H1 (cell line): ENCODE results near the gene FAM171A1. TPM values are rescaled to one million over a fixed set of nuclear protein-coding genes. Genes with fewer than 3 reads are reported as not detected.

ENCODE experiments used
- CBX8 ChIP-seq: fragments of 300-800, 300-1000 bp; sonication (generic); IDR thresholded peaks from 2 replicates; pipeline ENCODE4 v1.7.1; 2016; ENCODE audit warnings: low read depth, low read length, borderline replicate concordance
- polyA plus RNA-seq, 7 experiments: library from polyadenylated mRNA; depleted of rRNA in 3 of 7; stranded (reverse) in 5 of 7; unstranded in 2 of 7; fragments of >200 nt in 5 of 7; fragments of 200-250 nt in 2 of 7; gene quantifications; 1 replicate in 5 of 7; 2 replicates in 1 of 7; 4 replicates in 1 of 7; pipeline versions ENCODE4 v1.2.1 to v1.2.3, GENCODE V29; 2011 to 2013; ENCODE audit warnings: missing spikeins in 2 of 7, mixed read lengths in 2 of 7
- total RNA-seq: library from RNA; stranded (reverse); fragmentation: NEBNext Ultra II Directional; extraction: Animal tissue kit (Norgen Biotek cat#: 25700); gene quantifications from 2 replicates; pipeline ENCODE4 v1.2.1, GENCODE V29; 2021

FAM171A1 gene
- total and polyA plus RNA-seq, 2 of the 8 experiments (the other 6 are each of a cell fraction or from before 2014, with no cell fraction given) = 26.6 to 42.1 TPM

- TF ChIP-seq CBX8 = no peak
These were observed 188.4 kb downstream of the FAM171A1 start (continued) for GRCh38 chr10:15182540-15183207.
